GM18502 (cell line): ENCODE measurements around the gene RBM6.
"Not testable (repeated sequence)": the region's sequence is repeated elsewhere in the genome, so short reads cannot be mapped to it uniquely, and the experiment has no call there.

Experiments used
- ATAC-seq: cut with Tn5 transposase; IDR thresholded peaks from one replicate; pipeline ENCODE4 v1.9.1; 2021; ENCODE audit warnings: mild to moderate bottlenecking; ENCODE audit not compliant: unreplicated experiment, poor library complexity

RBM6 gene

GRCh38 chr3:49916686-49917085, 23.3 kb upstream of the RBM6 start:
- no peak for ATAC-seq

GRCh38 chr3:49917806-49918590, 22.0 kb upstream of the RBM6 start:
- not testable (repeated sequence) for ATAC-seq

DNA sequence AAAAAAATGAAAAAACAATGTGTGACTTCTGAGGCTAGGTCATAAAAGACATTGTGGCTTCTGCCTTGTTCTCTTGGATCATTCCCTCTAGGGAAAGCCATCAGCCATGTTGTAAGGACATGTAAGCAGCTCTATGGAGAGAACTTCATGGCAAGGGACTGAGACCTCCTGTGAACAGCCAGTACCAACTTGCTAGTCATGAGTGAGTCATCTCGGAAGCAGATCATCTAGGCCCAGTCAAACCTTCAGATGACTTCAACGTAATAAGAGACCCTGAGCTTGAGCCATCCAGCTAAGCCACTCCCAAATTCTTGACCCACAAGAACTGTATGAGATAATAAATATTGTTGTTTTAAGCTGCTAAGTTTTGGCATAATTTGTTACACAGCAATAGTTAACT, 15.3 kb upstream of the RBM6 start:
- no peak for ATAC-seq

DNA sequence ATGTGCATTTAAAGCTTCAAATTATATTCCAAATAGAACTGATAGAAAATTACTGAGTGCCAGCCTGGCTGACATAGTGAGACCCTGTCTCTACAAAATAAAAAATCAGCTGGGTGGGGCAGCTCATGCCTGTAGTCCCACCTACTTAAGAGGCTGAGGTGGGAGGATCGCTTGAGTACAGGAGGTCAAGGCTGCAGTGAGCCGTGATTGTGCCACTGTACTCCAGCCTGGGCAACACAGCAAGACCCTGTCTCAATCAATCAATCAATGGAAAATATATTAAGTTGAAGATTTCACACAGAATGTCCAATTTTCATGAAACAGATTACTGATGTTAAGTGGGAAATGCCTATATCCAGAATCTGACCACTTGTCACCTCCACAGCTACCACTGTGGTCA, 14.5 kb upstream of the RBM6 start:
- no peak for ATAC-seq

DNA sequence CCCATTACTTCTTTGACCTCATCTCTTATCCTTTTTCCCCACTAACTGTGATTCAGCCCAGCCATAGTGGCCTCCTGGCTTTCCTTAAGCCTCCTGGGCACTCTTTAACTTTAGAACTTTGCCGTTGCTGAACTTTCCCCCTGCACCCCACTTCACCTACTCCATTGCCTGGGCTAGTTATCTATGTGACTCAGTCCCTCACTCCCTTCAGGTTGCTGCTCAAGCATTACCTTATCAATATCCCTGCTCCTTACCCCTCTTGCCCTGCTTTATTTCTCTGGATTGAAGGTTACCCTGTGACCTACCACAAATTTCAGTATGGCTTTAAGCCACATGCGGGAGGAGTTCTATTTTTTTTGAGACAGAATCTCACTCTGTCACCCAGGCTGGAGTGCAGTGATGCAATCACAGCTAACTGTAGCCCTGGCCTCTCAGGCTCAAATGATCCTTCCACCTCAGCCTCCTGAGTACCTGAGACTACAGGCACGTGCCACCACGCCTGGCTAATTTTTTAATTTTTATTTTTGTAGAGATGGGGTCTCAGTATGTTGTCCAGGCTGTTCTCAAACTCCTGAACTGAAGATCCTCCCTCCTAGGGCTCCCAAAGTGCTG, 13.7 kb upstream of the RBM6 start:
- ATAC-seq, result no peak

GRCh38 chr3:49927798-49928197, 12.2 kb upstream of the RBM6 start:
- ATAC-seq, result no peak

- ATAC-seq, result no peak
These were observed 11.4 kb upstream of the RBM6 start for GRCh38 chr3:49928481-49929017.

DNA sequence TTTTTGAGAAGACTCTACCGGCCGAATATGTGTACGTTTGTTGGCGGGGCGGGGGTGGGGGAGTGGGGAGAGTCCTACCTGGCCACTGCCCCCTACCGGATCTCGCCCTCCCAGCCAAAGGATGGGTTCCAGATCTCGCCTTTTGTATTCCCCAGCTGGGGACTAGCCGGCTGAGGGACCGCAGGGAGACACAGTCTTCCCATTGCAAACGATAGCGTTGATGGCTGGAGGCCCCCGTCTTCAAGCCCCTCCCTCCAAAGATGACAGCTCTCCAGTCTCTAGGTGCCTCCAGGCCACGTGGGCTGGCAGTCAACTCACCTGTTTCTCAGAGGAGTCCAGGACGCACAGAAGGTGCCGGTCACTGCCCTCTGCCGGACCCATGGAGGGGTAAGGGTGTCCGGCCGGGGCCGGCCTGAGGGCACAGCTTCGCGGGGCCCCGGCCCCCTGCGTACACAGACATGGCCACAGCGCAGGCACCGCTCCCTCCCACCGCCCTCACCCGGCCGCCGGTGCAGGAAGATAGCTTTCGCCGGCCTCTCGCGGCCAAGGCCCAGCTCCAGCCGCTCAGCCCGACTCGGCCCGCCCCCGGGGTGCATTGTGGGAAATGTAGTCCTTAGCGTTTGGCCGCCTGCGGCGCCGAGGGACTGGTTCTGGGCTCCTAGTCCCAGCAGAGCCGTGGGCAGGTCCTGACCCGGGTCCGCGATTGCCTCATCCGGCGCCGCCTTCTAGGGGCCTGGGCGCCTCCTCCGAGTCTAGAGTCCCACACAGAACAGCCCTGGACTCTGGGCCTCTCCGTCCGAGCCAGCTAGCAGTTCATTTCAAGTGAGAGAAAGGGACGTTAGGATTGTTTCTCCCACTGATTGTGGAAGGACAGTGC, 10.4 kb upstream of the RBM6 start, which contains the start of gene MON1A:
Gene MON1A, minus strand, starts transcription at position 521 of the 877 bp plus-strand sequence. CDS start 16,465 bp downstream, outside the sequence.
- ATAC-seq, result peak; percentile 88

DNA sequence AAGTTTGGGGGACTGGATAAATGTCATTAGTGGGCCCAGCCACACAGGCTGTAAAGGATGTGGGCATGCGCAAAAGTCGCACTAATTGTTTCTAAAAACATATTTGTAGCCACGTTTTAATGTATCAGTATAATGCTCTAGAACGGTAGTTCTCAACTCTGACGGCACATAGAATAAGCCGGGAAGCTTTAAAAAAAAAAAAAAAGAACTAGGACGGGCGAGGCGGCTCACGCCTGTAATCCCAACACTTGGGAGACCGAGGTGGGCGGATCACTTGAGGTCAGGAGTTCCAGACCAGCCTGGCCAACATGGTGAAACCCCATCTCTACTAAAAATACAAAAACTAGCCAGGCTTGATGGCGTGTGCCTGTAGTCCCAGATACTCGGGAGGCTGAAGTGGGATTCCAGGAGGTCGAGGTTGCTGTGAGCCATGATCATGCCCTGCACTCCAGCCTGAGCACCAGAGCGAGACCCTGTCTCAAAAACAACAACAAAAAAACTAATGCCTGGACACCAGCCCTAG, 9.7 kb upstream of the RBM6 start:
- ATAC-seq, result no peak

DNA sequence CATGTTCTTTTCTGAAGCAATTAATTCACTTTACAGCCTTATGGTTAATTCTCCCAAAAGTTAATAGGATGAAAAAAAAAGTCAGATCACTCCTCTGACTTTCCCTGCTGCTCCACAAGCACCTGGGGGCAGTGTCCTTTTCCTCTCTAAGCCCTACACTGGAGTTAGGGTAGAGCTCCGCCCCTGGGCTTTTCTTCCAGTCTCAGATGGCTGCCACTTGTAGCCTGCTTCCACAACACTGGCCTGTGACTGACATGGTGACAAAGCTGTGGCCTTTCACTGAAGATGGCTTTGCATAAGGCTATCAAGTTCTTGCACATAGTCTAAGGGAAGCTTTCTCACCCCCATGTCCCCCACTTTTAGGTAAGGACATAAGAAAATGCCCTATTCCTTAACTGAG, 9.0 kb upstream of the RBM6 start:
- ATAC-seq, result no peak

DNA sequence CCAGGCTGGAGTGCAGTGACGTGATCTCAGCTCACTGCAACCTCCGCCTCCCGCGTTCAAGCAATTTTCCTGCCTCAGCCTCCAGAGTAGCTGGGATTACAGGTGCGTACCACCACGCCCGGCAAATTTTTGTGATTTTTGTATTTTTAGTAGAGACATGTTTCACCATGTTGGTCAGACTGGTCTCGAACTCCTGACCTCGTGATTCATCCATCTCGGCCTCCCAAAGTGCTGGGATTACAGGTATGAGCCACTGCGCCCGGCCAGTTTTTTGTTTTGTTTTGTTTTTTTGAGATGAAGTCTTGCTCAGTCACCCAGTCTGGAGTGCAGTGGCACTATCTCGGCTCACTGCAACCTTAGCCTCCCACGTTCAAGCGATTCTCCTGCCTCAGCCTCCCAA, 7.7 kb upstream of the RBM6 start:
- not testable (repeated sequence) for ATAC-seq

GRCh38 chr3:49937090-49937489, 2.9 kb upstream of the RBM6 start:
- ATAC-seq, result no peak

DNA sequence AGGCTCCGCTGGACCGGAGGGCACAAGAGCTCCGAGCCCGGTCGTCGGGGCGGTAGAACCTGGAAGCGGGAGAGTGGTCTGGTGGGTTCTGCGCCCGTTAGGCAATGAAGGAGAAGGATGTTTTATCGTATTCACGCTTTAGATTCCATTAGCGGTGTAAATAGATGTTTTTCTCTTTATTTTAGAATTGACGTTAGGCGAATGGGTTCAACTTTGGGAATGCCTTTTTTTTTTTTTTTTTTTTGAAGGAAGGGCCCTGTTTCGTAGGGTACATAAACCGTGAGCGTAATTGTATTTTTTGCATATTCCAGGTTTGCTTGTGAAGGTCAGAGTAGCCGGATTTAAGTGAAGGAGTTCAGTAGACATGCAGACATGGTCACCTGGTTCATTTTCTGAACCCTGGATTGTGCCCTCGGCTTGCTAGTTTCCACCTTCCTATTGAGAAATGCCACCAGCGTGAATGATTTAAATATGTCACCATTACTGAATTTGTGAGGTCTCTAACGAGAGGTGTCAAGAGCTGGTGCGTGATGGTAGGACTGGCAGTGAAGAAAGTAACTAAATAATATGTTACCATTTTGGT, 808 bp downstream of the RBM6 start:
- ATAC-seq, result no peak

- ATAC-seq, result no peak
These were observed 2.7 kb downstream of the RBM6 start for GRCh38 chr3:49942651-49943050.

- no peak for ATAC-seq
These were observed 13.0 kb downstream of the RBM6 start for GRCh38 chr3:49952924-49953323.

- no peak for ATAC-seq
These were observed 15.7 kb downstream of the RBM6 start for GRCh38 chr3:49955636-49956035.

DNA sequence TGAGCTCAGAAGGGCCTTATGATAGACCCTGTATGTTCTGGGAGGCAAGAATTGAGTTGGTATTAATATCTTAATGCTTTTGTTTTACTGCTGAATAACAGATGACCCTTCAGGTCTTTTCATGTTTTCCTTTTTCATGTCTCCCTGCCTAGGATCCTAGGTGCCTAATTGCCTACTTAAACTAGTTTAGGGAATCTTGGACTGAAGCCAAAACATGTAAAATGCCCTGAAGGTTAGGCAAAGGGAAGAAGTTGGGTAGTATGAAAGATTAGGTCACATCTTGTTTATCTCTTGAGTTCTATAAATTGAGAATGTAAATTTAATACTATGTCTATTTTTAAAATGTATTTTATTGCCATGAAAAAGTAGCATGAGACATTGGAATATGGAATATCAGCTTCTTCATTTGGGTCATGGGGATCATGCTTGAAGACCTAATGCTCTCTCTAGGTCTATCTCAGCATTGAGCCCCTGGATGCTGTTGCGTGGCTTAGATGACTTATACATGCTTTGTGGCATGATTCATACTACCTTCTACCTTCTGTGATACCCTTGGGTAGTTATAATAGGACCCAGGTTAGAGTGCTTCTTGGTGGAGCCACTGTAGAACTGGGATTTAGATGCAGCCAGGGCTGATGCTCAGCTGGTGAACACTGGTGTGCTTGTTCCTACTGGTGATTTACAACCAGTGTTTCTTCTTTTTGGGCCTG, 26.4 kb downstream of the RBM6 start:
- no peak for ATAC-seq

DNA sequence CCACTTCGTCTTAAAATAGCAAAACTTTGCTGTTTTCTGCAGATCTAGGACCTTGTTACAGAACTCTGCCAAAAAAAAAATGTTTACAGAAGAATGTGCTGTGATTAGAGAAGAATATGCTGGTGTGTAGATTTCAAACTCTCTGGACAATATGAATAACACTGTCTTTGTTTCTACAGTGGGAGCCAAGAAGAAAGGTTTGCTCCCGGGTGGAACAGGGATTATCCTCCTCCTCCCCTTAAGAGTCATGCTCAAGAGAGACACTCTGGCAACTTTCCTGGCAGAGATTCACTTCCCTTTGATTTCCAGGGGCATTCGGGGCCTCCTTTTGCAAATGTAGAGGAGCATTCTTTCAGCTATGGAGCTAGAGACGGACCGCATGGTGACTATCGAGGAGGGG, 27.3 kb downstream of the RBM6 start:
- ATAC-seq, result no peak

DNA sequence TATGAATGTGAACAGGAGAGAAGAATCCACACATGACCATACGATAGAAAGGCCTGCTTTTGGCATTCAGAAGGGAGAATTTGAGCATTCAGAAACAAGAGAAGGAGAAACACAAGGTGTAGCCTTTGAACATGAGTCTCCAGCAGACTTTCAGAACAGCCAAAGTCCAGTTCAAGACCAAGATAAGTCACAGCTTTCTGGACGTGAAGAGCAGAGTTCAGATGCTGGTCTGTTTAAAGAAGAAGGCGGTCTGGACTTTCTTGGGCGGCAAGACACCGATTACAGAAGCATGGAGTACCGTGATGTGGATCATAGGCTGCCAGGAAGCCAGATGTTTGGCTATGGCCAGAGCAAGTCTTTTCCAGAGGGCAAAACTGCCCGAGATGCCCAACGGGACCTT, 28.4 kb downstream of the RBM6 start:
- no peak for ATAC-seq

DNA sequence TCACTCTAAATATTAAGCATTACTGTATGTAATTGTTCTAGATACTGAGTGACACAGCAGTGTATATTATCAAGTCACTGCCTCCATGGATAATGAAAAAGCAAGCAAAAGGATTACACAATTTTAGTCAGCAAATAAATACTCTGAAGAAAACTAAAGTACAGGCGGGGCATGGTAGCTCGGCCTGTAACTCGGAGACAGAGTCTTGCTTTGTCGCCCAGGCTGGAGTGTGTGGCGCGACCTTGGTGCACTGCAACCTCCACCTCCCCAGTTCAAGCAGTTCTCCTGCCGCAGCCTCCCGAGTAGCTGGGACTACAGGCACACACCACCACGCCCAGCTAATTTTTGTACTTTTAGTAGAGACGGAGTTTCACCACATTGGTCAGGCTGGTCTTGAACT, 32.7 kb downstream of the RBM6 start:
- ATAC-seq, result no peak
